ENCODE measurements around the gene KRT26. TPM values are rescaled to one million over a fixed set of nuclear protein-coding genes. Genes with fewer than 3 reads are reported as not detected.

The KRT26 gene
- polyA plus RNA-seq, 1 donor from 2014 or later: not detected

DNA sequence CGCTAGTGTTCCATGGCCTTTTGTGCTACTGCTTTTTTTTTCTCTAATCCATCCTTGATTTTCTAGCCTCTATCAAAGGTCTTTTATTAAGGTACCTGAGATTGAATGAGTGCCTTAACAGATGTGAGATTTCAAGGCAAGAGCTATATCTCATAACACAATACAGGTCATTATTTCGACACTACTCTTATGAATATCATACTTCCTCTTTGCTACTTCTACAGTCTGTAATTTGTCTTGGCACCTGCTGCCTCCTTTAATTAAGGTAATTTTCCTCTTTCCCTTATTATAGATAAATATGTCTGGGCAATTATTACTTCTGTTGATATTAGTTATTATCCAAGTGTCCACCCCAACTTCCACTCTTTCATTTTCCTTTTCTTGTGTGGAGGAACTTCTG lies 22.5 kb upstream of the KRT26 start:
- Histone ChIP-seq H3K9me2 (ENCODE audit: insufficient read depth, low read length) (no peaks in the 10 kb centered on the region), H3K9ac (ENCODE audit: low read length) (no peak overlapping the region), H3K4me2 (ENCODE audit: low read length) (no peak overlapping the region), H3K27me3 (ENCODE audit: insufficient read depth, low read depth, low read length) (no peaks in the 10 kb centered on the region), H3K4me3 (ENCODE audit: low read length) (no peak overlapping the region), H3K79me2 (replicated peaks; ENCODE audit: insufficient read depth, low read length) (no peaks in the 10 kb centered on the region), H3K36me3 (ENCODE audit: insufficient read depth, low read length) (no peaks in the 10 kb centered on the region), H3F3A (ENCODE audit: insufficient read depth, low read length, poor library complexity, severe bottlenecking) (no peaks in the 10 kb centered on the region), H3K27ac (ENCODE audit: low read length) (no peak overlapping the region), H3K9me3 (ENCODE audit: low read length) (no peaks in the 10 kb centered on the region), H4K20me1 (ENCODE audit: insufficient read depth) (no peaks in the 10 kb centered on the region), H2AFZ (ENCODE audit: low read depth, low read length) (no peak overlapping the region)
- TF ChIP-seq SMC3 (conservative IDR thresholded peaks at IDR 0.05; ENCODE audit: poor library complexity) (no peak), EP300 (conservative IDR thresholded peaks at IDR 0.05; ENCODE audit: poor library complexity, severe bottlenecking) (no peak), TAF1 (IDR thresholded peaks at IDR 0.05; ENCODE audit: low read depth) (no peak), MXI1 (conservative IDR thresholded peaks at IDR 0.05; ENCODE audit: poor library complexity, severe bottlenecking) (no peak), EZH2 (IDR thresholded peaks at IDR 0.05; ENCODE audit: borderline replicate concordance, insufficient read depth, low read length, poor library complexity, severe bottlenecking) (no peak), RAD21 (conservative IDR thresholded peaks at IDR 0.05) (no peak), POLR2AphosphoS5 (IDR thresholded peaks at IDR 0.05) (no peak)
- TF ChIP-seq, protein P1, sequence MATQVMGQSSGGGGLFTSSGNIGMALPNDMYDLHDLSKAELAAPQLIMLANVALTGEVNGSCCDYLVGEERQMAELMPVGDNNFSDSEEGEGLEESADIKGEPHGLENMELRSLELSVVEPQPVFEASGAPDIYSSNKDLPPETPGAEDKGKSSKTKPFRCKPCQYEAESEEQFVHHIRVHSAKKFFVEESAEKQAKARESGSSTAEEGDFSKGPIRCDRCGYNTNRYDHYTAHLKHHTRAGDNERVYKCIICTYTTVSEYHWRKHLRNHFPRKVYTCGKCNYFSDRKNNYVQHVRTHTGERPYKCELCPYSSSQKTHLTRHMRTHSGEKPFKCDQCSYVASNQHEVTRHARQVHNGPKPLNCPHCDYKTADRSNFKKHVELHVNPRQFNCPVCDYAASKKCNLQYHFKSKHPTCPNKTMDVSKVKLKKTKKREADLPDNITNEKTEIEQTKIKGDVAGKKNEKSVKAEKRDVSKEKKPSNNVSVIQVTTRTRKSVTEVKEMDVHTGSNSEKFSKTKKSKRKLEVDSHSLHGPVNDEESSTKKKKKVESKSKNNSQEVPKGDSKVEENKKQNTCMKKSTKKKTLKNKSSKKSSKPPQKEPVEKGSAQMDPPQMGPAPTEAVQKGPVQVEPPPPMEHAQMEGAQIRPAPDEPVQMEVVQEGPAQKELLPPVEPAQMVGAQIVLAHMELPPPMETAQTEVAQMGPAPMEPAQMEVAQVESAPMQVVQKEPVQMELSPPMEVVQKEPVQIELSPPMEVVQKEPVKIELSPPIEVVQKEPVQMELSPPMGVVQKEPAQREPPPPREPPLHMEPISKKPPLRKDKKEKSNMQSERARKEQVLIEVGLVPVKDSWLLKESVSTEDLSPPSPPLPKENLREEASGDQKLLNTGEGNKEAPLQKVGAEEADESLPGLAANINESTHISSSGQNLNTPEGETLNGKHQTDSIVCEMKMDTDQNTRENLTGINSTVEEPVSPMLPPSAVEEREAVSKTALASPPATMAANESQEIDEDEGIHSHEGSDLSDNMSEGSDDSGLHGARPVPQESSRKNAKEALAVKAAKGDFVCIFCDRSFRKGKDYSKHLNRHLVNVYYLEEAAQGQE (IDR thresholded peaks at IDR 0.05; ENCODE audit: borderline replicate concordance): no peak
- TF ChIP-seq, protein P2, sequence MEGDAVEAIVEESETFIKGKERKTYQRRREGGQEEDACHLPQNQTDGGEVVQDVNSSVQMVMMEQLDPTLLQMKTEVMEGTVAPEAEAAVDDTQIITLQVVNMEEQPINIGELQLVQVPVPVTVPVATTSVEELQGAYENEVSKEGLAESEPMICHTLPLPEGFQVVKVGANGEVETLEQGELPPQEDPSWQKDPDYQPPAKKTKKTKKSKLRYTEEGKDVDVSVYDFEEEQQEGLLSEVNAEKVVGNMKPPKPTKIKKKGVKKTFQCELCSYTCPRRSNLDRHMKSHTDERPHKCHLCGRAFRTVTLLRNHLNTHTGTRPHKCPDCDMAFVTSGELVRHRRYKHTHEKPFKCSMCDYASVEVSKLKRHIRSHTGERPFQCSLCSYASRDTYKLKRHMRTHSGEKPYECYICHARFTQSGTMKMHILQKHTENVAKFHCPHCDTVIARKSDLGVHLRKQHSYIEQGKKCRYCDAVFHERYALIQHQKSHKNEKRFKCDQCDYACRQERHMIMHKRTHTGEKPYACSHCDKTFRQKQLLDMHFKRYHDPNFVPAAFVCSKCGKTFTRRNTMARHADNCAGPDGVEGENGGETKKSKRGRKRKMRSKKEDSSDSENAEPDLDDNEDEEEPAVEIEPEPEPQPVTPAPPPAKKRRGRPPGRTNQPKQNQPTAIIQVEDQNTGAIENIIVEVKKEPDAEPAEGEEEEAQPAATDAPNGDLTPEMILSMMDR (IDR thresholded peaks at IDR 0.05; ENCODE audit: poor library complexity, severe bottlenecking): no peak

GRCh38 chr17:40793832-40794231 lies 21.8 kb upstream of the KRT26 start:
- Histone ChIP-seq H3K27ac (ENCODE audit: low read length) (no peak overlapping the region), H3F3A (ENCODE audit: insufficient read depth, low read length, poor library complexity, severe bottlenecking) (no peaks in the 10 kb centered on the region), H3K9ac (ENCODE audit: low read length) (no peak overlapping the region), H3K79me2 (replicated peaks; ENCODE audit: insufficient read depth, low read length) (no peaks in the 10 kb centered on the region), H2AFZ (ENCODE audit: low read depth, low read length) (no peak overlapping the region), H3K9me2 (ENCODE audit: insufficient read depth, low read length) (no peaks in the 10 kb centered on the region), H3K36me3 (ENCODE audit: insufficient read depth, low read length) (no peaks in the 10 kb centered on the region), H3K27me3 (ENCODE audit: insufficient read depth, low read depth, low read length) (no peaks in the 10 kb centered on the region), H3K4me2 (ENCODE audit: low read length) (no peak overlapping the region), H3K4me3 (ENCODE audit: low read length) (no peak overlapping the region), H3K9me3 (ENCODE audit: low read length) (no peaks in the 10 kb centered on the region), H4K20me1 (ENCODE audit: insufficient read depth) (no peaks in the 10 kb centered on the region)
- no peak for TF ChIP-seq EZH2 (IDR thresholded peaks at IDR 0.05; ENCODE audit: borderline replicate concordance, insufficient read depth, low read length, poor library complexity, severe bottlenecking)
- TF ChIP-seq, protein P2 (IDR thresholded peaks at IDR 0.05; ENCODE audit: poor library complexity, severe bottlenecking): no peak
- TF ChIP-seq TAF1 (IDR thresholded peaks at IDR 0.05; ENCODE audit: low read depth): no peak
- TF ChIP-seq POLR2AphosphoS5 (IDR thresholded peaks at IDR 0.05): no peak
- TF ChIP-seq EP300 (conservative IDR thresholded peaks at IDR 0.05; ENCODE audit: poor library complexity, severe bottlenecking): no peak
- TF ChIP-seq RAD21 (conservative IDR thresholded peaks at IDR 0.05): no peak
- TF ChIP-seq MXI1 (conservative IDR thresholded peaks at IDR 0.05; ENCODE audit: poor library complexity, severe bottlenecking): no peak
- TF ChIP-seq, protein P1 (IDR thresholded peaks at IDR 0.05; ENCODE audit: borderline replicate concordance): no peak
- TF ChIP-seq SMC3 (conservative IDR thresholded peaks at IDR 0.05; ENCODE audit: poor library complexity): no peak
